Ascending aorta (tissue), 2 donors: ENCODE results near the gene UGT2B10. TPM values are rescaled to one million over a fixed set of nuclear protein-coding genes. Genes with fewer than 3 reads are reported as not detected.
"Not testable (repeated sequence)": the region's sequence is repeated elsewhere in the genome, so short reads cannot be mapped to it uniquely, and the experiment has no call there.

Source experiments
- DNase-seq, 2 donors: peaks; one replicate each; pipeline ENCODE4 v3.0.0-alpha.2; 2019; ENCODE audit warnings: low spot score in 2 of 2
- H3K27ac ChIP-seq, 2 donors: fragments of 200-600 bp; sonication (generic); one replicate each; pipeline ENCODE4 v1.5.1; 2016 to 2017; ENCODE audit warnings: mild to moderate bottlenecking in 1 of 2
- H3K27me3 ChIP-seq: fragments of 200-600 bp; sonication (generic); one replicate; pipeline ENCODE4 v1.5.1; 2017
- H3K36me3 ChIP-seq, 2 donors: fragments of 200-600 bp; sonication (generic); one replicate each; pipeline ENCODE4 v1.5.1; 2016
- H3K4me1 ChIP-seq, 2 donors: fragments of 200-600 bp; sonication (generic); one replicate each; pipeline ENCODE4 v1.5.1; 2016 to 2017; ENCODE audit warnings: mild to moderate bottlenecking in 1 of 2
- H3K4me3 ChIP-seq, 2 donors: fragments of 200-600 bp; sonication (generic); one replicate each; pipeline ENCODE4 v1.5.1; 2016 to 2017; ENCODE audit warnings: mild to moderate bottlenecking in 1 of 2
- H3K9me3 ChIP-seq, 2 donors: fragments of 200-600 bp; sonication (generic); one replicate each; pipeline ENCODE4 v1.5.1; 2016
- intact Hi-C: fragments of 100-400 bp; cut with DNase I; formaldehyde crosslinking; loops from one replicate; pipeline ENCODE4 v1.15.1; 2023
- total RNA-seq: library from RNA; depleted of rRNA; stranded (reverse); fragments of >200 nt; gene quantifications from one replicate; pipeline ENCODE4 v1.1.0, GENCODE V29; 2016
- TF ChIP-seq, protein P1 (sequence below), 3 experiments: fragments of 200-600 bp in 2 of 3; fragments of 450-650 bp in 1 of 3; sonication (generic) in 2 of 3; IDR thresholded peaks; one replicate each; pipeline ENCODE4 v1.5.1; 2016 to 2019; ENCODE audit warnings: antibody characterized with exemption in 3 of 3, mild to moderate bottlenecking in 1 of 3, moderate library complexity in 1 of 3

Gene UGT2B10
- not detected for total RNA-seq

DNA sequence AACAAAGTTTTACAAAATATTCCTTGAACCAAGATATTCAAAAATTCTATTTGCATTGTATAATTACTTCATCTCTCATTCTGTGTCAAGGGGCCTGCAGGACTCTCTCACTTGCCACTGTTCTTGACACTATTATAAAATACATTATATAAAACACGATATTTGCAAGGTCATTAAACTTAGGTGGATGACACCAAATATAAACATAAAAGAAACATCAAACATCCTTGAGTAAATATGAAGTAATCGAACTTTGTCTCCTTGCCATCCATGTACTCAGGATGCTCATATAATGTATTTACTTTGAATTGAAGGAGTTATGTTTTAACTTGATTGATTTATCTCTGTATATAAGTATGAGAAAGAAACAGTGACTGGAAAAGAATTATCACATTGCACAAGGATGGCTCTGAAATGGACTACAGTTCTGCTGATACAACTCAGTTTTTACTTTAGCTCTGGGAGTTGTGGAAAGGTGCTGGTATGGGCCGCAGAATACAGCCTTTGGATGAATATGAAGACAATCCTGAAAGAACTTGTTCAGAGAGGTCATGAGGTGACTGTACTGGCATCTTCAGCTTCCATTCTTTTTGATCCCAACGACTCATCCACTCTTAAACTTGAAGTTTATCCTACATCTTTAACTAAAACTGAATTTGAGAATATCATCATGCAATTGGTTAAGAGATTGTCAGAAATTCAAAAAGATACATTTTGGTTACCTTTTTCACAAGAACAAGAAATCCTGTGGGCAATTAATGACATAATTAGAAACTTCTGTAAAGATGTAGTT, at the start of gene UGT2B10:
TSS of gene UGT2B10 (plus strand) at position 378 of the 793 bp plus-strand sequence. CDS start at position 404, 26 bp downstream.
- DNase-seq, H3K36me3 ChIP-seq, H3K27ac ChIP-seq, intact Hi-C loops, H3K4me1 ChIP-seq, H3K27me3 ChIP-seq, H3K4me3 ChIP-seq, H3K9me3 ChIP-seq: not testable (repeated sequence)

DNA sequence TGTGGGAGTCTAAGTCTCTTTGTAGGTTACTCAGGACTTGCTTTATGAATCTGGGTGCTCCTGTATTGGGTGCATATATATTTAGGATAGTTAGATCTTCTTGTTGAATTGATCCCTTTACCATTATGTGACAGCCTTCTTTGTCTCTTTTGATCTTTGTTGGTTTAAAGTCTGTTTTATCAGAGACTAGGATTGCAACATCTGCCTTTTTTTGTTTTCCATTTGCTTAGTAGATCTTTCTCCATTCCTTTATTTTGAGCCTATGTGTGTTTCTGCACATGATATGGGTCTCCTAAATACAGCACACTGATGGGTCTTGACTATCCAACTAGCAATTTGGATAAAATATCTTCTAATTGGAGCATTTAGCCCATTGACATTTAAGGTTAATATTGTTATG, 44.0 kb upstream of the UGT2B10 start:
- H3K4me1 ChIP-seq, H3K9me3 ChIP-seq, DNase-seq, H3K27ac ChIP-seq, intact Hi-C loops, H3K36me3 ChIP-seq, H3K4me3 ChIP-seq, H3K27me3 ChIP-seq: not testable (repeated sequence)

DNA sequence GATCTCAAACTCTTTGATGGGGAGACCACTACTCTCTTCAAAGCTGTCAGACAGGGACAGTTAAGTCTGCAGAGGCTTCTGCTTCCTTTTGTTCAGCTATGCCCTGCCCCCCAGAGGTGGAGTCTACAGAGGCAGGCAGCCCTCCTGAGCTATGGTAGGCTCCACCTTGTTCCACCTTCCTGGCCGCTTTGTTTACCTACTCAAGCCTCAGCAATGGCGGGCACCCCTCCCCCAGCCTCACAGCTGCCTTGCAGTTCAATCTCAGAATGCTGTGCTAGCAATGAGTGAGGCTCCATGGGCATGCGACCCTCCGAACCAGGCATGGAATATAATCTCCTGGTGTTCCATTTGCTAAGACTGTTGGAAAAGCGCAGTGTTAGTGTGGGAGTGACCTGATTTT, 42.1 kb upstream of the UGT2B10 start:
- intact Hi-C loops = no loop called here
- H3K4me3 ChIP-seq = no peak overlapping the region
- no peak for DNase-seq
- H3K9me3 ChIP-seq = no peaks in the 10 kb centered on the region
- TF ChIP-seq, protein P1, sequence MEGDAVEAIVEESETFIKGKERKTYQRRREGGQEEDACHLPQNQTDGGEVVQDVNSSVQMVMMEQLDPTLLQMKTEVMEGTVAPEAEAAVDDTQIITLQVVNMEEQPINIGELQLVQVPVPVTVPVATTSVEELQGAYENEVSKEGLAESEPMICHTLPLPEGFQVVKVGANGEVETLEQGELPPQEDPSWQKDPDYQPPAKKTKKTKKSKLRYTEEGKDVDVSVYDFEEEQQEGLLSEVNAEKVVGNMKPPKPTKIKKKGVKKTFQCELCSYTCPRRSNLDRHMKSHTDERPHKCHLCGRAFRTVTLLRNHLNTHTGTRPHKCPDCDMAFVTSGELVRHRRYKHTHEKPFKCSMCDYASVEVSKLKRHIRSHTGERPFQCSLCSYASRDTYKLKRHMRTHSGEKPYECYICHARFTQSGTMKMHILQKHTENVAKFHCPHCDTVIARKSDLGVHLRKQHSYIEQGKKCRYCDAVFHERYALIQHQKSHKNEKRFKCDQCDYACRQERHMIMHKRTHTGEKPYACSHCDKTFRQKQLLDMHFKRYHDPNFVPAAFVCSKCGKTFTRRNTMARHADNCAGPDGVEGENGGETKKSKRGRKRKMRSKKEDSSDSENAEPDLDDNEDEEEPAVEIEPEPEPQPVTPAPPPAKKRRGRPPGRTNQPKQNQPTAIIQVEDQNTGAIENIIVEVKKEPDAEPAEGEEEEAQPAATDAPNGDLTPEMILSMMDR (IDR thresholded peaks at IDR 0.05) = no peak
- H3K4me1 ChIP-seq = no peaks in the 10 kb centered on the region
- no peaks in the 10 kb centered on the region for H3K36me3 ChIP-seq
- H3K27ac ChIP-seq = no peak overlapping the region
- H3K27me3 ChIP-seq = no peaks in the 10 kb centered on the region

DNA sequence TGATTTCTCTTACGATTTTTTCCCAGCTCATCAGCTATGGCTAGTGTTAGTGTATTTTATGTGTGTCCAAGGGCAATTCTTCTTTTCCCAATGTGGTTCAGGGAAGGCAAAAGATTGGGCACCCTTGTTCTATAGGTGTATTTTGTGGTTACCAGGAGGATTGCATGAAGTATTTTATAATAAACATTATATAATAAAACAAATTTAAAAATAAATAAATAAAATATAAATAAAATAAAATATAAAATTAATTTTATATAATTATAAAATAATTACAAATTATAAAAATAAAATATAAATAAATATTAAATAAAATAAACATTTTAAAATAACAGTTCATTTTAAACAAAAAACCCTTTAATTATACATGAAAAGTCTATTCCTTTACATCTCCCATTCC, 35.6 kb upstream of the UGT2B10 start:
- TF ChIP-seq, protein P1 (IDR thresholded peaks at IDR 0.05) = no peak
- no peak overlapping the region for H3K27ac ChIP-seq
- DNase-seq = no peak
- H3K27me3 ChIP-seq = no peaks in the 10 kb centered on the region
- intact Hi-C loops = no loop called here
- peaks cover 0 to 12% of the 10 kb centered on the region in 2 donors for H3K9me3 ChIP-seq
- H3K4me3 ChIP-seq = no peak overlapping the region
- no peaks in the 10 kb centered on the region for H3K36me3 ChIP-seq
- H3K4me1 ChIP-seq = no peaks in the 10 kb centered on the region

DNA sequence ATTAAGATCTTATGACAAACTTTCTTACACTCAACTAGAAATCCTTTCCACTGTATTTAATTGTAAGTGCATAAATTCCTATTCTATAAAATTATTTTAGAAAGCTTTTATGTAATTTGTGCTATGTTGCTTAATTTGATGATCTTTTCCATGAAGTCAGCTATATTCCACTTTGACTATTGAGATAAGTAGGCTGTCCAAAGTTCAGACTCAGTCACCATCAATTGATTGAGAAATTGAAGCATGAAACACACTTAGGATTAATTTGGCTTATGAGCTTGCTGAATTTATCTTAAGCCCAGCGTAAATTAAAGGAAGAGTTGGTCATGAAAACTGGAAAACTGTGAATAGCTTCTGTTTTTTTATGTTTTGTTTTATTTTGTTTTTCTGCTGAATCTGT, 18.7 kb upstream of the UGT2B10 start:
- no peak overlapping the region for H3K27ac ChIP-seq
- no peaks in the 10 kb centered on the region for H3K36me3 ChIP-seq
- intact Hi-C loops = no loop called here
- H3K4me1 ChIP-seq = no peaks in the 10 kb centered on the region
- no peak for DNase-seq
- no peaks in the 10 kb centered on the region for H3K9me3 ChIP-seq
- H3K4me3 ChIP-seq = no peak overlapping the region
- TF ChIP-seq, protein P1 (IDR thresholded peaks at IDR 0.05) = no peak
- H3K27me3 ChIP-seq = no peaks in the 10 kb centered on the region

DNA sequence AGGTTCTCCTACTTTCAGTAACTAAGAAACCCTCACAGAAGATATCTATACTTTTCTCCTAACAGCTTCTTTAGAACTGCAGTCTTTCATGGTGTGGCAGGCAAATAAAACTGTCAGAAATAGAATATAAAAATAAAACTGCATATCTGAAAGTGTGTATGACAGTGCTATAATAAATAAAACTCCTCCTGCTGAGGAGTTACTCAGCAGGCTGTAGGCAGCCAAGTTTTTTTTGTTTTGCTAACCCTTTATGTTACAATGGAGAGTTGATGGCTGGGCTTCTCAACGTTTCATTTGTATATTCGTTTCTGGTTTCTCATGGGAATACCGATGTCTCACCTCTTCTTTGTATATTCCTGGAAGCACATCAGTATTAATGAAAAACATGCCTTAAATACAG, 18.2 kb upstream of the UGT2B10 start:
- intact Hi-C loops = no loop called here
- Histone ChIP-seq H3K4me1 (no peaks in the 10 kb centered on the region), H3K9me3 (no peaks in the 10 kb centered on the region), H3K27ac (no peak overlapping the region), H3K27me3 (no peaks in the 10 kb centered on the region), H3K4me3 (no peak overlapping the region), H3K36me3 (no peaks in the 10 kb centered on the region)
- TF ChIP-seq, protein P1 (IDR thresholded peaks at IDR 0.05) = no peak
- DNase-seq = no peak
